Stomach (tissue), 4 donors: Measurements from ENCODE around the gene ZFPM1.

Experiments used
- POLR2A ChIP-seq, 4 donors: fragments of 450-650 bp; IDR thresholded peaks; one replicate each; pipeline ENCODE4 v1.6.1; 2016; ENCODE audit warnings: antibody characterized with exemption in 4 of 4, control low read depth in 2 of 4, mild to moderate bottlenecking in 1 of 4, moderate library complexity in 1 of 4
- POLR2AphosphoS5 ChIP-seq, 3 donors: sonication (generic); formaldehyde crosslinking; IDR thresholded peaks; one replicate each; pipeline ENCODE4 v1.6.1; 2016; ENCODE audit warnings: antibody characterized with exemption in 3 of 3
- TF ChIP-seq, protein P1 (sequence below), 7 experiments: fragments of 450-650 bp in 4 of 7; fragments of 200-600 bp in 3 of 7; sonication (generic) in 3 of 7; IDR thresholded peaks; one replicate each; pipeline ENCODE4 v1.5.1; 2016 to 2019; ENCODE audit warnings: antibody characterized with exemption in 7 of 7, control low read depth in 2 of 7, mild to moderate bottlenecking in 1 of 7

GRCh38 chr16:88476203-88476602 is 23.1 kb downstream of the ZFPM1 start:
- TF ChIP-seq, protein P1, sequence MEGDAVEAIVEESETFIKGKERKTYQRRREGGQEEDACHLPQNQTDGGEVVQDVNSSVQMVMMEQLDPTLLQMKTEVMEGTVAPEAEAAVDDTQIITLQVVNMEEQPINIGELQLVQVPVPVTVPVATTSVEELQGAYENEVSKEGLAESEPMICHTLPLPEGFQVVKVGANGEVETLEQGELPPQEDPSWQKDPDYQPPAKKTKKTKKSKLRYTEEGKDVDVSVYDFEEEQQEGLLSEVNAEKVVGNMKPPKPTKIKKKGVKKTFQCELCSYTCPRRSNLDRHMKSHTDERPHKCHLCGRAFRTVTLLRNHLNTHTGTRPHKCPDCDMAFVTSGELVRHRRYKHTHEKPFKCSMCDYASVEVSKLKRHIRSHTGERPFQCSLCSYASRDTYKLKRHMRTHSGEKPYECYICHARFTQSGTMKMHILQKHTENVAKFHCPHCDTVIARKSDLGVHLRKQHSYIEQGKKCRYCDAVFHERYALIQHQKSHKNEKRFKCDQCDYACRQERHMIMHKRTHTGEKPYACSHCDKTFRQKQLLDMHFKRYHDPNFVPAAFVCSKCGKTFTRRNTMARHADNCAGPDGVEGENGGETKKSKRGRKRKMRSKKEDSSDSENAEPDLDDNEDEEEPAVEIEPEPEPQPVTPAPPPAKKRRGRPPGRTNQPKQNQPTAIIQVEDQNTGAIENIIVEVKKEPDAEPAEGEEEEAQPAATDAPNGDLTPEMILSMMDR (IDR thresholded peaks at IDR 0.05): no peak
- TF ChIP-seq POLR2A (IDR thresholded peaks at IDR 0.05) (no peak), POLR2AphosphoS5 (IDR thresholded peaks at IDR 0.05) (no peak)
